ENCODE data around the gene SCAMP4.
A peak's percentile ranks its signal among the peaks of the same experiment; 100 is the strongest.
"Not testable (repeated sequence)": the region's sequence is repeated elsewhere in the genome, so short reads cannot be mapped to it uniquely, and the experiment has no call there.

SCAMP4 gene

GRCh38 chr19:1885398-1886119 is 19.6 kb upstream of the SCAMP4 start, which contains the start of gene ABHD17A:
Gene ABHD17A, minus strand, starts transcription at chr19:1885496. Its CDS starts 3,930 bp downstream, at chr19:1881566.
- peak within 1 kb of the TSS; percentile 65 for H3K4me3 ChIP-seq (ENCODE audit: low read depth, low read length)
- CTCF ChIA-PET = interaction anchor here (1.2 kb wide), 1 partner anchor 21 kb away, joined by 4 read pairs; no protein-coding TSS in a partner anchor

More at GRCh38 chr19:1885398-1886119, 19.6 kb upstream of the SCAMP4 start, which contains the start of gene ABHD17A:
- POLR2A ChIA-PET = interaction anchor here (0.6 to 2.7 kb wide), 7 partner anchors 10 to 26 kb away, joined by 3 to 22 read pairs (median 3); no protein-coding TSS in a partner anchor
- H3K9me3 ChIP-seq (ENCODE audit: control insufficient read depth, insufficient read depth, low read depth, low read length) = not testable (repeated sequence)
- Histone ChIP-seq H3K4me1 (ENCODE audit: control insufficient read depth, insufficient read depth, low read length) (peaks cover 17% of the 10 kb centered on the region), H3K27ac (ENCODE audit: extremely low read depth, low read depth, low read length) (peak within 1 kb of the TSS; percentile 78), H3K36me3 (ENCODE audit: control insufficient read depth in 2 of 2, insufficient read depth in 1 of 2, low read length in 2 of 2) (peaks cover 0 to 11% of the 10 kb centered on the region in 2 experiments; a peak in 1 of 3 replicates)
- 0 out of 2 replicates have a peak, but pooled peaks have one; percentile 16 for TF ChIP-seq ZEB2 (tag by site-specific recombination; IDR thresholded peaks at IDR 0.05)
- TF ChIP-seq KLF9 (tag by site-specific recombination; IDR thresholded peaks at IDR 0.05; ENCODE audit: low read depth) = peak; percentile 86
- peak; percentile 91 for TF ChIP-seq SP2 (tag by site-specific recombination; IDR thresholded peaks at IDR 0.05)
- peak; percentile 87 for TF ChIP-seq SP3 (tag by site-specific recombination; IDR thresholded peaks at IDR 0.05)
- 0 out of 2 replicates have a peak, but pooled peaks have one; percentile 2 for TF ChIP-seq EGR2 (tag by site-specific recombination; IDR thresholded peaks at IDR 0.05; ENCODE audit: low read depth)
- peak; percentile 30; the same call in 1 of the 2 replicates for TF ChIP-seq KLF8 (tag by site-specific recombination; IDR thresholded peaks at IDR 0.05)
- TF ChIP-seq, protein P1, sequence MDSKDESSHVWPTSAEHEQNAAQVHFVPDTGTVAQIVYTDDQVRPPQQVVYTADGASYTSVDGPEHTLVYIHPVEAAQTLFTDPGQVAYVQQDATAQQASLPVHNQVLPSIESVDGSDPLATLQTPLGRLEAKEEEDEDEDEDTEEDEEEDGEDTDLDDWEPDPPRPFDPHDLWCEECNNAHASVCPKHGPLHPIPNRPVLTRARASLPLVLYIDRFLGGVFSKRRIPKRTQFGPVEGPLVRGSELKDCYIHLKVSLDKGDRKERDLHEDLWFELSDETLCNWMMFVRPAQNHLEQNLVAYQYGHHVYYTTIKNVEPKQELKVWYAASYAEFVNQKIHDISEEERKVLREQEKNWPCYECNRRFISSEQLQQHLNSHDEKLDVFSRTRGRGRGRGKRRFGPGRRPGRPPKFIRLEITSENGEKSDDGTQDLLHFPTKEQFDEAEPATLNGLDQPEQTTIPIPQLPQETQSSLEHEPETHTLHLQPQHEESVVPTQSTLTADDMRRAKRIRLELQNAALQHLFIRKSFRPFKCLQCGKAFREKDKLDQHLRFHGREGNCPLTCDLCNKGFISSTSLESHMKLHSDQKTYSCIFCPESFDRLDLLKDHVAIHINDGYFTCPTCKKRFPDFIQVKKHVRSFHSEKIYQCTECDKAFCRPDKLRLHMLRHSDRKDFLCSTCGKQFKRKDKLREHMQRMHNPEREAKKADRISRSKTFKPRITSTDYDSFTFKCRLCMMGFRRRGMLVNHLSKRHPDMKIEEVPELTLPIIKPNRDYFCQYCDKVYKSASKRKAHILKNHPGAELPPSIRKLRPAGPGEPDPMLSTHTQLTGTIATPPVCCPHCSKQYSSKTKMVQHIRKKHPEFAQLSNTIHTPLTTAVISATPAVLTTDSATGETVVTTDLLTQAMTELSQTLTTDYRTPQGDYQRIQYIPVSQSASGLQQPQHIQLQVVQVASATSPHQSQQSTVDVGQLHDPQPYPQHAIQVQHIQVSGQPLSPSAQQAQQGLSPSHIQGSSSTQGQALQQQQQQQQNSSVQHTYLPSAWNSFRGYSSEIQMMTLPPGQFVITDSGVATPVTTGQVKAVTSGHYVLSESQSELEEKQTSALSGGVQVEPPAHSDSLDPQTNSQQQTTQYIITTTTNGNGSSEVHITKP (tag by site-specific recombination; IDR thresholded peaks at IDR 0.05) = peak; percentile 88
- TF ChIP-seq, protein P2, sequence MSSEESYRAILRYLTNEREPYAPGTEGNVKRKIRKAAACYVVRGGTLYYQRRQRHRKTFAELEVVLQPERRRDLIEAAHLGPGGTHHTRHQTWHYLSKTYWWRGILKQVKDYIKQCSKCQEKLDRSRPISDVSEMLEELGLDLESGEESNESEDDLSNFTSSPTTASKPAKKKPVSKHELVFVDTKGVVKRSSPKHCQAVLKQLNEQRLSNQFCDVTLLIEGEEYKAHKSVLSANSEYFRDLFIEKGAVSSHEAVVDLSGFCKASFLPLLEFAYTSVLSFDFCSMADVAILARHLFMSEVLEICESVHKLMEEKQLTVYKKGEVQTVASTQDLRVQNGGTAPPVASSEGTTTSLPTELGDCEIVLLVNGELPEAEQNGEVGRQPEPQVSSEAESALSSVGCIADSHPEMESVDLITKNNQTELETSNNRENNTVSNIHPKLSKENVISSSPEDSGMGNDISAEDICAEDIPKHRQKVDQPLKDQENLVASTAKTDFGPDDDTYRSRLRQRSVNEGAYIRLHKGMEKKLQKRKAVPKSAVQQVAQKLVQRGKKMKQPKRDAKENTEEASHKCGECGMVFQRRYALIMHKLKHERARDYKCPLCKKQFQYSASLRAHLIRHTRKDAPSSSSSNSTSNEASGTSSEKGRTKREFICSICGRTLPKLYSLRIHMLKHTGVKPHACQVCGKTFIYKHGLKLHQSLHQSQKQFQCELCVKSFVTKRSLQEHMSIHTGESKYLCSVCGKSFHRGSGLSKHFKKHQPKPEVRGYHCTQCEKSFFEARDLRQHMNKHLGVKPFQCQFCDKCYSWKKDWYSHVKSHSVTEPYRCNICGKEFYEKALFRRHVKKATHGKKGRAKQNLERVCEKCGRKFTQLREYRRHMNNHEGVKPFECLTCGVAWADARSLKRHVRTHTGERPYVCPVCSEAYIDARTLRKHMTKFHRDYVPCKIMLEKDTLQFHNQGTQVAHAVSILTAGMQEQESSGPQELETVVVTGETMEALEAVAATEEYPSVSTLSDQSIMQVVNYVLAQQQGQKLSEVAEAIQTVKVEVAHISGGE (tag by site-specific recombination; conservative IDR thresholded peaks at IDR 0.05; ENCODE audit: low read depth) = peak; percentile 88
- peak; percentile 62; the same call in 1 of the 2 replicates for TF ChIP-seq GLIS1 (tag by site-specific recombination; IDR thresholded peaks at IDR 0.05)
- TF ChIP-seq ZBTB26 (tag by site-specific recombination; optimal IDR thresholded peaks at IDR 0.05) = peak; percentile 52
- TF ChIP-seq ZNF629 (tag by site-specific recombination; IDR thresholded peaks at IDR 0.05) = peak; percentile 71
- TF ChIP-seq KLF1 (tag by site-specific recombination; IDR thresholded peaks at IDR 0.05) = peak; percentile 53; the same call in 1 of the 2 replicates
- peak; percentile 37; the same call in 1 of the 2 replicates for TF ChIP-seq ZNF398 (tag by site-specific recombination; IDR thresholded peaks at IDR 0.05)

Data from HEK293 (cell line).